Liver (tissue), 3 donors: Measurements from ENCODE around the gene NEK1.

Experiments
- ATF3 ChIP-seq: IDR thresholded peaks from 2 replicates; pipeline ENCODE4 v1.6.1; 2016; ENCODE audit warnings: antibody characterized with exemption
- EGR1 ChIP-seq, 2 donors: IDR thresholded peaks; 2 replicates each; pipeline ENCODE4 v1.6.1; 2016 to 2018; ENCODE audit warnings: antibody characterized with exemption in 2 of 2, low read depth in 2 of 2
- GABPA ChIP-seq, 2 donors: IDR thresholded peaks in 1 of 2; conservative IDR thresholded peaks in 1 of 2; 2 replicates each; pipeline ENCODE4 v1.6.1; 2016; ENCODE audit warnings: antibody characterized with exemption in 2 of 2, mild to moderate bottlenecking in 1 of 2, moderate library complexity in 1 of 2
- JUND ChIP-seq, 2 donors: IDR thresholded peaks; 2 replicates each; pipeline ENCODE4 v1.6.1; 2016; ENCODE audit warnings: antibody characterized with exemption in 2 of 2
- RAD21 ChIP-seq, 2 donors: IDR thresholded peaks; 2 replicates each; pipeline ENCODE4 v1.6.1; 2016; ENCODE audit warnings: antibody characterized with exemption in 2 of 2, mild to moderate bottlenecking in 2 of 2
- RXRA ChIP-seq, 2 donors: IDR thresholded peaks; 2 replicates each; pipeline ENCODE4 v1.6.1; 2017 to 2018; ENCODE audit warnings: antibody characterized with exemption in 2 of 2, mild to moderate bottlenecking in 1 of 2
- YY1 ChIP-seq: IDR thresholded peaks from 2 replicates; pipeline ENCODE4 v1.6.1; 2016; ENCODE audit warnings: antibody characterized with exemption, mild to moderate bottlenecking
- TF ChIP-seq, protein P1 (sequence below): fragments of 150-350 bp; IDR thresholded peaks from 2 replicates; pipeline ENCODE4 v1.5.1; 2017; ENCODE audit warnings: improper control_type of control experiment, low read depth, low read length; ENCODE audit not compliant: missing input control
- TF ChIP-seq, protein P2 (sequence below): IDR thresholded peaks from 2 replicates; pipeline ENCODE4 v1.6.1; 2016; ENCODE audit warnings: antibody characterized with exemption
- TF ChIP-seq, protein P3 (sequence below): IDR thresholded peaks from 2 replicates; pipeline ENCODE4 v1.6.1; 2016; ENCODE audit warnings: antibody characterized with exemption, mild to moderate bottlenecking
- TF ChIP-seq, protein P4 (sequence below): IDR thresholded peaks from 2 replicates; pipeline ENCODE4 v1.6.1; 2016; ENCODE audit warnings: antibody characterized with exemption
- donor health status: healthy.
- donor health status: healthy.

- TF ChIP-seq, protein P1, sequence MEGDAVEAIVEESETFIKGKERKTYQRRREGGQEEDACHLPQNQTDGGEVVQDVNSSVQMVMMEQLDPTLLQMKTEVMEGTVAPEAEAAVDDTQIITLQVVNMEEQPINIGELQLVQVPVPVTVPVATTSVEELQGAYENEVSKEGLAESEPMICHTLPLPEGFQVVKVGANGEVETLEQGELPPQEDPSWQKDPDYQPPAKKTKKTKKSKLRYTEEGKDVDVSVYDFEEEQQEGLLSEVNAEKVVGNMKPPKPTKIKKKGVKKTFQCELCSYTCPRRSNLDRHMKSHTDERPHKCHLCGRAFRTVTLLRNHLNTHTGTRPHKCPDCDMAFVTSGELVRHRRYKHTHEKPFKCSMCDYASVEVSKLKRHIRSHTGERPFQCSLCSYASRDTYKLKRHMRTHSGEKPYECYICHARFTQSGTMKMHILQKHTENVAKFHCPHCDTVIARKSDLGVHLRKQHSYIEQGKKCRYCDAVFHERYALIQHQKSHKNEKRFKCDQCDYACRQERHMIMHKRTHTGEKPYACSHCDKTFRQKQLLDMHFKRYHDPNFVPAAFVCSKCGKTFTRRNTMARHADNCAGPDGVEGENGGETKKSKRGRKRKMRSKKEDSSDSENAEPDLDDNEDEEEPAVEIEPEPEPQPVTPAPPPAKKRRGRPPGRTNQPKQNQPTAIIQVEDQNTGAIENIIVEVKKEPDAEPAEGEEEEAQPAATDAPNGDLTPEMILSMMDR, result peak; percentile 47
- TF ChIP-seq RXRA (IDR thresholded peaks at IDR 0.05), result no peak
- TF ChIP-seq, protein P2, sequence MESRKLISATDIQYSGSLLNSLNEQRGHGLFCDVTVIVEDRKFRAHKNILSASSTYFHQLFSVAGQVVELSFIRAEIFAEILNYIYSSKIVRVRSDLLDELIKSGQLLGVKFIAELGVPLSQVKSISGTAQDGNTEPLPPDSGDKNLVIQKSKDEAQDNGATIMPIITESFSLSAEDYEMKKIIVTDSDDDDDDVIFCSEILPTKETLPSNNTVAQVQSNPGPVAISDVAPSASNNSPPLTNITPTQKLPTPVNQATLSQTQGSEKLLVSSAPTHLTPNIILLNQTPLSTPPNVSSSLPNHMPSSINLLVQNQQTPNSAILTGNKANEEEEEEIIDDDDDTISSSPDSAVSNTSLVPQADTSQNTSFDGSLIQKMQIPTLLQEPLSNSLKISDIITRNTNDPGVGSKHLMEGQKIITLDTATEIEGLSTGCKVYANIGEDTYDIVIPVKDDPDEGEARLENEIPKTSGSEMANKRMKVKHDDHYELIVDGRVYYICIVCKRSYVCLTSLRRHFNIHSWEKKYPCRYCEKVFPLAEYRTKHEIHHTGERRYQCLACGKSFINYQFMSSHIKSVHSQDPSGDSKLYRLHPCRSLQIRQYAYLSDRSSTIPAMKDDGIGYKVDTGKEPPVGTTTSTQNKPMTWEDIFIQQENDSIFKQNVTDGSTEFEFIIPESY, result no peak
- peak; percentile 87 to 91 for TF ChIP-seq RAD21 (IDR thresholded peaks at IDR 0.05)
- TF ChIP-seq, protein P3, sequence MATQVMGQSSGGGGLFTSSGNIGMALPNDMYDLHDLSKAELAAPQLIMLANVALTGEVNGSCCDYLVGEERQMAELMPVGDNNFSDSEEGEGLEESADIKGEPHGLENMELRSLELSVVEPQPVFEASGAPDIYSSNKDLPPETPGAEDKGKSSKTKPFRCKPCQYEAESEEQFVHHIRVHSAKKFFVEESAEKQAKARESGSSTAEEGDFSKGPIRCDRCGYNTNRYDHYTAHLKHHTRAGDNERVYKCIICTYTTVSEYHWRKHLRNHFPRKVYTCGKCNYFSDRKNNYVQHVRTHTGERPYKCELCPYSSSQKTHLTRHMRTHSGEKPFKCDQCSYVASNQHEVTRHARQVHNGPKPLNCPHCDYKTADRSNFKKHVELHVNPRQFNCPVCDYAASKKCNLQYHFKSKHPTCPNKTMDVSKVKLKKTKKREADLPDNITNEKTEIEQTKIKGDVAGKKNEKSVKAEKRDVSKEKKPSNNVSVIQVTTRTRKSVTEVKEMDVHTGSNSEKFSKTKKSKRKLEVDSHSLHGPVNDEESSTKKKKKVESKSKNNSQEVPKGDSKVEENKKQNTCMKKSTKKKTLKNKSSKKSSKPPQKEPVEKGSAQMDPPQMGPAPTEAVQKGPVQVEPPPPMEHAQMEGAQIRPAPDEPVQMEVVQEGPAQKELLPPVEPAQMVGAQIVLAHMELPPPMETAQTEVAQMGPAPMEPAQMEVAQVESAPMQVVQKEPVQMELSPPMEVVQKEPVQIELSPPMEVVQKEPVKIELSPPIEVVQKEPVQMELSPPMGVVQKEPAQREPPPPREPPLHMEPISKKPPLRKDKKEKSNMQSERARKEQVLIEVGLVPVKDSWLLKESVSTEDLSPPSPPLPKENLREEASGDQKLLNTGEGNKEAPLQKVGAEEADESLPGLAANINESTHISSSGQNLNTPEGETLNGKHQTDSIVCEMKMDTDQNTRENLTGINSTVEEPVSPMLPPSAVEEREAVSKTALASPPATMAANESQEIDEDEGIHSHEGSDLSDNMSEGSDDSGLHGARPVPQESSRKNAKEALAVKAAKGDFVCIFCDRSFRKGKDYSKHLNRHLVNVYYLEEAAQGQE, result no peak
- TF ChIP-seq JUND (IDR thresholded peaks at IDR 0.05), result no peak
- TF ChIP-seq EGR1 (IDR thresholded peaks at IDR 0.05; ENCODE audit: low read depth in 2 of 2), result no peak
- no peak for TF ChIP-seq ATF3
- no peak for TF ChIP-seq GABPA (IDR thresholded peaks at IDR 0.05 in 1 of 2, conservative IDR thresholded peaks at IDR 0.05 in 1 of 2)
- TF ChIP-seq, protein P4, sequence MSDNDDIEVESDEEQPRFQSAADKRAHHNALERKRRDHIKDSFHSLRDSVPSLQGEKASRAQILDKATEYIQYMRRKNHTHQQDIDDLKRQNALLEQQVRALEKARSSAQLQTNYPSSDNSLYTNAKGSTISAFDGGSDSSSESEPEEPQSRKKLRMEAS, result peak; percentile 12
- peak; percentile 15 for TF ChIP-seq YY1
Measured at GRCh38 chr4:169612871-169613859, 782 bp upstream of the NEK1 start.
